GM18511 (cell line): ENCODE measurements around the gene TTR.
A peak's percentile ranks its signal among the peaks of the same experiment; 100 is the strongest.

ENCODE experiments used
- ATAC-seq: cut with Tn5 transposase; IDR thresholded peaks from one replicate; pipeline ENCODE4 v1.9.1; 2021; ENCODE audit warnings: mild to moderate bottlenecking, moderate library complexity; ENCODE audit not compliant: unreplicated experiment

Gene TTR

DNA sequence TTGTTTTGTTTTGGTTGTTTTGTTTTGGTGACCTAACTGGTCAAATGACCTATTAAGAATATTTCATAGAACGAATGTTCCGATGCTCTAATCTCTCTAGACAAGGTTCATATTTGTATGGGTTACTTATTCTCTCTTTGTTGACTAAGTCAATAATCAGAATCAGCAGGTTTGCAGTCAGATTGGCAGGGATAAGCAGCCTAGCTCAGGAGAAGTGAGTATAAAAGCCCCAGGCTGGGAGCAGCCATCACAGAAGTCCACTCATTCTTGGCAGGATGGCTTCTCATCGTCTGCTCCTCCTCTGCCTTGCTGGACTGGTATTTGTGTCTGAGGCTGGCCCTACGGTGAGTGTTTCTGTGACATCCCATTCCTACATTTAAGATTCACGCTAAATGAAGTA lies at the start of gene TTR:
TTR (plus strand) TSS at position 250 of the 400 bp plus-strand sequence; CDS start at position 276, 26 bp downstream.
- no peak for ATAC-seq

DNA sequence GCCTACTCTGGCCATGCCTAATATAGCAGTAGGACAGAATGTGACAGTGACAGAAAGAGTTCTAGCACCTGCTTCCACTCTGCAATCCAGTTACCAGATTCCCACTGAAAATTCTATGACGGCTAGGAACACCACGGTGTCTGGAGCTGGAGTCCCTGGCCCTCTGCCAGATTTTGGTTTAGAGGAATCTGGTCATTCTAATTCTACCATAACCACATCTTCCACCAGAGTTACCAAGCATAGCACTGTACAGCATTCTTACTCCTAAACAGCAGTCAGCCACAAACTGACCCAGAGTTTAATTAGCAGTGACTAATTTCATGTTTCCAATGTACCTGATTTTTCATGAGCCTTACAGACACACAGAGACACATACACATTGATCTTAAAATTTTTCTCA lies 45.2 kb upstream of the TTR start:
- no peak for ATAC-seq

DNA sequence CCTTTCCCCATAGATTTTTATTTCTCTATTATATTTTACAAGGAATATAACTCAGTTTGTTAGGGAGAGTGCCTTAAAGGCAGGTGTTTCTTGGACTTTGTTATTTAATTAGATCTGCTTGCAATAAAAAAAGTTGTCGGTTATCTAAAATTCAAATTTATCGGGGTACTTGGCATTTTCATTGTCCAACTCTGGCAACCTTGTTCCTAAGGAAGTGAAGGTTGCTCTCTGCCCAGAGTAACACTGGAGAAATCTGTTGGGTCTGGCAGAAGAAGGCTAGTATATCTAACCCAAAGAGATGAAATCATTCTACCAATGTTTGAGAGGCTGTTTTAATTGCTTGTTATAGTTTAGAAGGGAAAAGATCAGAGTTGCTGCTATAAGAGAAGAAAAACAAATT lies 42.8 kb upstream of the TTR start:
- no peak for ATAC-seq

DNA sequence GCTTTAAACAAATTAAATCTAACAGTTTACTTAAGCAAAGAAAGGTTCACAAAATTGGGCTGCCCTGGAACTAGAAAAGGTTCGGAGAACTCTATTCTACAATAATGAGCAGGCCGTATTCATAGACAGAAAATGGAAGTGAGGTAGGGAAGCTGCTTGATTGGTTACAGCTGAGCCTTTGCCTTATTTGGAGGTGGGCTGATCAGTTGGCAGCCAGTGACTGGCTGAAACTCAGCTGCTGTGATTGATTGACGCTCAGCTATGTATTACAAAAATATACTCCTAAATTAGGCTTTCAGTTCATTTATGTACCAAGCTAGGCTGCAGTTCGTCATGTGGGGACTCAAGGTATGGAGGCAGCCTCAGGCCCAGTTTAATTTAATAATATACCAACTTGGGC lies 42.3 kb upstream of the TTR start:
- ATAC-seq: no peak

DNA sequence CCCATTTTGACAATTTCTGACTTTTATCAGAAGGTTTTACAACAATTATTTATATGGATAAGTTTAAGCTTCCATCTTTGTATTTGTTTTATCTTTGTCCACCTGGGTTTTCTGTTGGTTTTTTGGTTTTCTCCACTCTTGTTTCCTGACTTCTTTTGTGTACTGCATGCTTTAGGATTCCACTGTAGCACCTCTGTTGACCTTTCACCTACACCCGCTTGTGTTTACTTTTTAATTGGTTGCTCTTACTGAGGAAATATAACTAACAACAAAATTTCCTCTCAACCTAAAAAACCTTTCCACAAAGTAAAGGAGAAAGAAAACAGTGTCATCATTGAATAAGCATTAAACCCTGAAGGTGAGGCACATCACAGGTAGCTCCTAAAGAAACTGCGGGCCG lies 39.8 kb upstream of the TTR start:
- no peak for ATAC-seq

DNA sequence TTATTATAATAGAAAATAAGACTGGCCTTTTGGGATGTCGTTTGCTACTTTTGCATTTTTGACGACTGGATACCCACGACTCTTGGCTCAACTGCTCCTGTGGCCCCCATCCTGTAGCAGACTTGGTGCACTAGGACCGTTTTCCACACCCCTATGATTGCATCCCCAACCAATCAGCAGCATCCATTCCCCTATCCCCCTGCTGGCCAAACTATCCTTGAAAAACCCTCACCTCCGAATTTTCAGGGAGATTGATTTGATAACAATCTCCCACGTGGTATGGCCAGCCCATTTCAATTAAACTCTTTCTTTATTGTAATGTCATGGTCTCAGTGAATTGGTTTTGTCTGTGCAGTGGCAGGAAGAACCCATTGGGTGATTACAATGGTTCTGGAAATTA lies 37.9 kb upstream of the TTR start:
- ATAC-seq: no peak

DNA sequence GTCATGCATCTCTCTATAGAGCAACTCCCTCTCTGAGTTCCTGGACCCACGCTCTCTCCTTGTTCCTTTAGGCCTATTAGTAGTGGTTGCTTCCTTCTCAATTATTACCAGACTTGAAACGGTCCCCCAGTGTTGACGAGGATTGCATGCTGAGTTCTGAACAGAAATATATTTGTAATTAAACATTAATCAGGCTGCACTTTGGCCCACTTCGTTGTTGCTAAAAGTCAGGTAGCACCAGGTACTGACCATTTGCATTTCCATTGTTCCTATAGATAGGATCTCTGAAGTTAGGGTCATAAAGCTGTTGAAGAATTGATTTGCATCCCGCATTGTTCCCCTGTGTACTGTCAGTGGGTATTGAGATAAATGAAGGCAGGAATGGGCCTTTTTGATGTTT lies 36.9 kb upstream of the TTR start:
- ATAC-seq: no peak

DNA sequence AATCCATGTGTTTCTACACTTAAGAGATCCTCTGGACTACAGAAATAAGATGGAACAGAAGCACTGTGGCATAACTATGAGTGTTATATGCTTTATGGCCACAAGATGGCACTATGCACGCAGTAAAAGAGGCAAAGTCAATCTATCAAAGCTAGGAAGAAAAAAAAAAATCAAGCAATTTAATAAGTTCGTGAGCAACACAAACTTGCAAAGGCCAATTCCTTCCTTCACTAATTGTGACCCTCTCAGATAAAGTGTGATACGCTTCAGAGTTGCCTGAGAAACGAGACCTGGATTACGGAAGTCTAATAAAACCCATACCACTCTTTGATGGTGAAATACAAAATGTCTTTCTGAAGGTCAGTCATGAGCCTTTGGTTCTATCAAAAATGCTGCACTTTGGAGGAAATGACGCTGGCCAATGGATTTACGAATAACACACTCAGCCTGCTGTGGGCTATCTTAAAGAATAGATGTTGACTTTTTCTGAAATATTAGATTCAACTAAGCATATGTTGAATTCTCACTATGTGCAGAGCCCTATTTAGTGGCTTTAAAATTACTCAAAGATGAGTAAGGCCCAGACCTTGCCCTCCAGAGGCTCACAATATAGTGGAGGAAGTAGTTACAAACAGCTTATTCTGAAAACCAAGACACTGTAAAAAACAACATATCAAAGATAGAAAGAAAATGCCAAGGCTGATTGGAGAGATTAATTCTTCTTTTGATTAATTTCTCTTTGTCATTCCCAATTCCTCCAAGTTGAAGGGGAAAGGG lies 35.5 kb upstream of the TTR start:
- ATAC-seq: peak; percentile 72

DNA sequence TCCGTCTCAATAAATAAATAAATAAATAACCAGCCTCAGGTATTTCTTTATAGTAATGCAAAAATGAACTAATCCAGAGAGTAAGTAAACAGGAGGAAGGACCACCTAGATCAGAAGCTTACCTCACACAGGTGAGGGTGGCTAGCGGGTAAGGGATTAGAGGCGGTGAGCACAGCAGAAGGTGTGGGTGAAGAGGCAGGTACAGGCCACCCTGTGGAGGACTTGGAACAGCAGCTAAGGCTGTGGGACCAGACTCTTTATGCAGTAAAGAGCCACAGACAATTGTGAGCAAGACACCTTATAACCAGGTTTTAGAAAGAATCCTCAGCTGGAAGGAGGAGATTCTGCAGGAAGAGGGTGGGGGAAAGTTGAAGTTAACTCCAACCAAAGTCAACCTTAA lies 34.2 kb upstream of the TTR start:
- ATAC-seq: no peak

DNA sequence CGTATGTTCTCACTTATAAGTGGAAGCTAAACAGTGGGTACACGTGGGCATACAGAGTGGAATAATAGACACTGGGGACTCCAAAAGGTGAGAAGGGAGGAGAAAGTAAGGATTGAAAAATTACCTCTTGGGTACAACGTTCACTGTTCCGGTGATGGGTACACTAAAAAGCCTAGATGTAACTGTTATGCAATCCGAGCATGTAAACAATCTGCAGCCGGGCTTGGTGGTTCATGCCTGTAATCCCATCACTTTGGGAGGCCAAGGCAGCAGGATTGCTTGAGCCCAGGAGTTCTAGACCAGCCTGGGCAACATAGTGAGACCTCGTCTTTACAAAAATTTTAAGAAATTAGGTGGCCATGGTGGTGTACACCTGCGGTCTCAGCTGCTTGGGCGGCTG lies 33.1 kb upstream of the TTR start:
- no peak for ATAC-seq

DNA sequence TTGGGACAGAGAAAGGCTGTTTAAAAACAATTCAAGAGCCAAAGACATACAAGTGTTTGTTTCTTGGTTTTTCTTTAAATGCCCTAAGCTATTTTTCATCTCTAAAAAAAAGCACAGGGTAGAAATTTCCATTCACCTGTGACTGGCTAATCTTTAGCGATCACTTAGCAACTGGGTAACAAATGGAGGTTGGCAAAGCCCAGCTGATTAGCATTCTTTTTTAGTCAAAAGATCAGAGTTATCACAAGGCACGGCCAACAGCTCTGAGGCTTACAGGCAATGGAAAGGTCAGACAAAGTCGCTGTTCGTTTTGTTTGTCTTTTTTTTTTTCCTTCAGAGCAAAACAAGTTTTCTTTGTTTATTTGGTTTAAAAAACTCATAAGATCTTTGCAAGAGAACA lies 29.0 kb upstream of the TTR start:
- no peak for ATAC-seq

DNA sequence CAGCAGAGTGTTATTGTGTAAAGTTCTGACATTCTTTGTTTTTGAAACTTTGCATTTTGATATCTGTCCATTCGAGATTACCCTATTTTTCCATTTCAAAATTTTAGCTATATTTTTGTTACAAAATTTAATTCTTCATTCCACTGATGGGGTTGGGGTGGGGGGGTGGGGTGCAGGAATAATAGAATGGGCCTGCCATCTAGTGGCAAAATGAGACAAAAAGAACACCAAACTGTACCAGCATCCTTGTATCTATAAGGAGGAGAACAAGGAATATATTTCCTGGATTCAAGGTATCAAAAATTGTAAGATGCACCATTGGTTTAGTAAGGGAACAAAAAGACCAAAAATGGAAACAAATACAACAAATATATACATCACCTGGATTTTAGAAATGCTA lies 27.9 kb upstream of the TTR start:
- no peak for ATAC-seq

DNA sequence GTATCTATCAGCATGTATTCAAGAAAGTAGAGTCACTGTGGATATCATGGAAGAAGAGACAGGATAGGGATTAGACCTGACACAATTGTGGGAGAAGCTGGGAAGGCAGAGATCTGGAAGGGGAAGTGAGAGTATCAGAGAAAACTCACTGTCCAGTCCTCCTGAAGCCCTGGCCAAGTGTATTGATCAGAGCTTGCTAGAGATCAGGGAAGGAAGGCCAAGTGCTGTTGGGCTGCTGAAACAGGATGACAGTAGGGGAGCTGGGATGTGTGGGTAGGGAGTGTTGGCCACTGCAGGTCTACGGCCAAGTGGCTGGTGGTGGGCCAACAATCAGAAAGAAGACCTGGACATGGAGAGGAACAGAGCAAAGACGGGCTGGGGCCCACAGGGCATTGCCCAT lies 26.3 kb upstream of the TTR start:
- no peak for ATAC-seq

DNA sequence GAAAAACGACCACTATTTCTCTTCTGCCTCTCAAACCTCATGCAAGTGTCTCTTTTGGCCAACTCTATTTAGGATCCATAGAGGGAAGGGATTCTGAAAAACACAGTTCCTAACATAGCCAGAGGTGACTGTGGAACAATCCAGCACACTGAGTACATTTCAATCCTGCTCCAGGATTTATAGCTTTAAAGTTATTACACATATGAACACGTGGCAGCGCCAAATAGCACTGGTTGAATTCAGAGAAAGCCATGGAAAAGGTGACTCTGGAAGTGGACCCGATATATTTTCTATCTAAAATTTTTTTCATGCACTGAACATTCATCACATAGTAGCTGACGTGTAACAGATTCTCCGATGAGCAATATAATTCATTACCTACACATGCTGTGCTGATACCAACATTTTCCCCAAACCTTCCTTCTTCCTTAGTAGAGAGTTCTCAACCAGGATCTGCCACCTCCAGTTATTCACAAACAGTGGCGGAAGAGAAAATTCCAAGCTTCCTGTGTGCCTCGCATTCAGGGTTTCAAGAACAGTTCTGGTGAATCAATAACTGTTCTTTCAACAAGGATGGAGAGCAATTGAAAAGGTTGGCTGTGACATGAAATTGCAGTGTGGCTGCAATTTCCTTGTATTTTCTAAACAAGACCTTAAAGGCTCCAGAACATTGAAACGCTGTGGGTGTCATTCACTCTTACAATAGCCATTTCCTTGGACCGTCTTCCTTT lies 25.7 kb upstream of the TTR start:
- no peak for ATAC-seq

DNA sequence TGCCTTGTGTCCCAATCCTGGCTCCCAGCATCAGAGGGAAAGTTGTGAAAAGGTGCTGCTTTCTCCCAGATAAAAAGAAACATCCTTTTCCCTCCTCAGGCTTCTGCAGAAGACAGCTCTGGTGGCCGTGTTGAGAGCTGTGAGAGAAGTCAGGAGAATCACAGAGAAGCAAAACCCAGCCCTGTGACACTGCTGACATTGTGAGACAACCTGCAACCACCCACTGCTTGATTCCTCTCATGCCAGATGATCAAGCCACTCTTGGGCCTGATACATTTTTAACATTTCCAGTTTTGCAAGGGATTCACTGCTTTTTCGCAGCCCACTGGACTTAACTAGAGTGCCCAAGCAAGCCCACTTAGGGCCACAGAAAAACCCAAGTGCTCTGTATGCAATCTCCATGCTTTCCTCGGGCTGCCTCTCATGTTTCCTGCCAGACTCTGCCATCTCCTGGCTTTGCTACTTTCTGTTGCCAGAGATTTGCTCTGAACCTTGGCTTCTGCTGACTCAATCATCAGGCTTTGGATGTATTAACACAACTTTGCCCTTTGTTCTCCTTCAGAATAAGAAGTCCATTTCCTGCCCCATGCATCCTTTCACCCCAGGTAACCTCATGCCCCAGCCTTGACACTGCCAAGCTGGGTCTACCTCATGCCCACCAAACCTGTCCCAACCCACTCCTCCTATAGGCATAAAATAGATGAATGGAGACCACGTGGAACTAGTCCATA lies 24.9 kb upstream of the TTR start:
- no peak for ATAC-seq

DNA sequence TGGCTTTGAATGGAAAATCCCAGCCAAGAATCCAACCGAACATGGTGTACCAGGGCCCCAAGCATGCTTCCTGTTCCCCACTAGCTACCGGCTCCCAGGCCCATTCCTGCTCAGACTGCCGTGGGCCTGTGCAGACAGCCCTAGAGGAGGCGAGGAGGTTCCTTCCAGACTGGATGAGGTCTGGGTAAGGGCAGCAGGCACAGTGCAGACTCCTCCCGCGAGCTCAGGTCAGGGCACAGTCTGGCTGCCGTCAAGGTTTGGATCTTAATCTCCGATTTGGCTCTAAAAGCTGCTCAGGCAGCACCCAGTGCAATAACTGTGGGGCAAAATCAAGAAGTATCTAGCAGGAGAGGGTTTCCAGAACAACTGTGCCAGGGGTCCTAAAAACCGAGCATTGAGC lies 19.3 kb upstream of the TTR start:
- no peak for ATAC-seq

DNA sequence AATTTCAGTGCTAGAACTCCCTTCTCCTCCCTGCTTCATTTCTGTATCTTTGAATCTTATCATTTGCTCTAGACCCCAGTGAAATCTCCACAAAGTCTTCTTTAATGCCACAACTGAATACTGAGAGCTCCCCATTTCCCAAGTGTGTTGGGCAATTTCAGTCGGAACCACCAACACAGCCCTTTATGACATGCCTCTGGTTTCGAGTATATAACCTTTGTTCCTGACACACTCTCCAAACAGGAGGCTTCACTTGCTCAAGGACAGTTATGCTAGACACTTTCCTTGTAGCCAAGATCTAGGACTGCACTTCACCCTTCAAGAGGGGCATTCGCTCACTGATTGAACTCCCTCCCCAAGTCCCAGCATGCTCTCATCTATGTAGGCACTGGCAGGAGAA lies 18.6 kb upstream of the TTR start:
- ATAC-seq: no peak

DNA sequence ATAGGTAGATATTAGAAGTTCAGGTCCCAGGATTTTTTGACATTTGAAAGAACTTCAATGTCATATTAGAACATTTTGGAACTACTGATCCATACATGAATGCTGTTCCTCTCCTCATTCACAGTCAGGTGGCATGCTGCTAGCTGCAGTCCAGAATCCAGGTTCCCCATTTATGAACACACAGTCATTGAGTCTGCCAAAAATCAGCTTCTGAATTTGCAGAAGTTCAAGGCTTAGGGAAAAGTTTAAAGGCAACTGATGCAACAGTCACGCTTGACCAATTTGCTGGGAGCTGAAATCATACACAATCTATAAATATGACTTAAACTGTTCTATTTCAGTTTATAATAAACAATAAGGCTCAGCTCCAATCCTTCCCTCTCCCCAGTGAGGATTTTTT lies 17.3 kb upstream of the TTR start:
- ATAC-seq: no peak

DNA sequence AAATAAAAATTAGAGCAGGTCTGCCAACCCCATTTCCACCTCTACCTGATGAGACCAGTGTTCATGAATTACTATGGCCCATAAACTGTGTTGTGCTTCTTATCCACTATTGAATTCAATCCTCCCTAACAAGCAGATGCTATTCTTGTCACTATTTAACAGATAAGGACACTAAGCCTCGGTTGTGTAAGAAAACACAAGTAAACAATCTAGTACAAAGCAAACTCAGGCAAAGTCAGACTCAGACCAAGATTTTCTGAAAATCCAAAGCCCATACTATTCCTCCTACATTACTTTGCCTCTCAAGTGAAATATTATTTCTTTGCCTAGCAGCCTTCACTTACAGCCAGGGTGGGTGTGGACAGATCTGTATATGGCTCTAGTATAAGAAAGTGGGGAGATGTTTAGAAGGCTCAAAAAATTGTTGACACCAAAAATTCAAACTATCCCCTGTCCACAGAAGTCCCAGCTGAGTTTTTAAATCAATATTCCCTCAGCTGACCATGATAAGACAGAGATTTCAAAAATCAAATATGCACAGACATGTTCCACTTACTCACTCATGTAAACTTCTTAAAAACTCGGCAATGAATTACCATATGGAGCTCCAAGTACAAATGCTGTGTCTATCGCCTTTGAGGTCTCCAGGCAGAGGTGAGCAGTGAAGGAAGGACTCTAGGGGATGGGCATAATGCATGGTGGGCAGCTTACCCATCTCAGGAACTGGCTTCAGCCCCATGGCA lies 16.0 kb upstream of the TTR start:
- ATAC-seq: no peak

DNA sequence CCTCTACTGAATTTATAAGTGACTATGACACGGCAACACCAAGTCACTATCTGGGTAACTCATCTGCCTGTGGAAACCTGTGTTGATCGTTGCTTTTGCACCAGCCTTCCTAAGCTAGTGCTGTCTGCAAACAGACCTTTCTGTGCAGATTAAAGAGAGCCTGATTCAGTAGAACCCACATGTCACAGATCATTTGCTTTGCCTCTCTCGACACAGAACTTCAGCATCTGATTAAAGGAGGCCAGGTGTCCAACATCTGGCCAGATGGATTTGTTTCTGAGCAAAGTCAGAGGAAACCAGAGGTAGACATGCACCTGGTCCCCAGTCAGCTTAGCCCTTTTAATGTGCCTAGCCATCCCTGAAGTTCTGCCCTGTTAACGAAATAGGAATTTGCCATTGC lies 15.0 kb upstream of the TTR start:
- ATAC-seq: no peak

DNA sequence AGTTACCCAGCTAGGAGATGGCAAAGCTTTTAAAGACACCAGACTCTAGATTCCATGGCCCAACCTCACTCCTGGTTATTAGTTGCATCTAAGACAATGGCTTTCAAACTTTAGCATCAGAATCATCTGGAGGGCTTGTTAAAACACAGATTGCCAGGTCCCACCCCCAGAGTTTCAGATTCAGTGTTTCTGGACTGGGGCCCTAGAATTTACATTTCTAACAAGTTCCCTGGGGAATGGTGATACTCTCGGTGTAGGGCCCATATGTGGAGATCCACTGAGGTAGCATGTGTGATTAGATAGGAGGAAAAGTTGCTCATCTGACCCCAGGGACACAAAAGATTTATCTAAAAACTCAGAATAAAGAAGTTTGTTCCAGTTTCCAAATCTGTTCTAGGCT lies 14.5 kb upstream of the TTR start:
- ATAC-seq: no peak
